Measurements from ENCODE around the gene ZNF324B. TPM values are rescaled to one million over a fixed set of nuclear protein-coding genes. Genes with fewer than 3 reads are reported as not detected.

ZNF324B gene
- polyA plus RNA-seq, 3 donors, result 0.46 to 3.1 (median 0.82) TPM

- no CpG with 5 or more reads among the region's 2 CpGs for WGBS (ENCODE audit: insufficient coverage)
- Histone ChIP-seq H3K79me2 (ENCODE audit: insufficient read depth, low read length) (no peaks in the 10 kb centered on the region), H3K27ac (ENCODE audit: low read depth in 1 of 2, low read length in 2 of 2) (no peak overlapping the region), H2AFZ (ENCODE audit: insufficient read depth, low read depth, low read length, poor library complexity, severe bottlenecking) (no peak overlapping the region), H3K36me3 (replicated peaks in 1 of 2; ENCODE audit: control insufficient read depth in 1 of 2, insufficient read depth in 2 of 2, low read length in 2 of 2) (peaks cover 15% of the 10 kb centered on the region in 2 donors), H3K9me3 (replicated peaks in 1 of 2; ENCODE audit: control insufficient read depth in 1 of 2, insufficient read depth in 1 of 2, low read length in 2 of 2) (no peaks in the 10 kb centered on the region), H3K4me3 (replicated peaks in 1 of 3; ENCODE audit: low read depth in 2 of 3, low read length in 3 of 3) (no peak overlapping the region), H3K9ac (ENCODE audit: insufficient read depth, low read length, poor library complexity, severe bottlenecking) (no peak overlapping the region), H4K20me1 (ENCODE audit: insufficient read depth, low read length) (no peaks in the 10 kb centered on the region), H3K27me3 (ENCODE audit: control insufficient read depth in 2 of 2, insufficient read depth in 2 of 2, low read length in 2 of 2) (no peaks in the 10 kb centered on the region), H3K4me1 (ENCODE audit: control insufficient read depth in 1 of 2, insufficient read depth in 2 of 2, low read length in 2 of 2) (peaks cover 6 to 7% of the 10 kb centered on the region in 2 donors), H3K4me2 (replicated peaks; ENCODE audit: extremely low read depth, low read length, poor library complexity, severe bottlenecking) (no peak overlapping the region)
- Mint-ChIP-seq H3K4me1 (peaks cover 3% of the 10 kb centered on the region), H3K27ac (no peak overlapping the region), H3K9me3 (peaks cover 0 to 3% (median 2%) of the 10 kb centered on the region in 7 donors), H3K4me3 (no peak overlapping the region), H3K27me3 (ENCODE audit: low read depth in 3 of 3) (peaks cover 0 to 3% (median 2%) of the 10 kb centered on the region in 3 donors), H3K36me3 (peaks cover 27 to 40% of the 10 kb centered on the region in 2 donors)
- TF ChIP-seq CTCF (IDR thresholded peaks at IDR 0.05), result no peak
- DNase-seq, result no peak
- intact Hi-C loops (cut with micrococcal nuclease), result no loop called here
Observed at GRCh38 chr19:58460039-58460438, 8.6 kb downstream of the ZNF324B start.

GRCh38 chr19:58466089-58466759 lies 14.8 kb downstream of the ZNF324B start:
- DNase-seq, result no peak
- peaks cover 15 to 16% of the 10 kb centered on the region in 2 donors for H3K36me3 ChIP-seq (replicated peaks in 1 of 2; ENCODE audit: control insufficient read depth in 1 of 2, insufficient read depth in 2 of 2, low read length in 2 of 2)
- no peak overlapping the region for H3K9ac ChIP-seq (ENCODE audit: insufficient read depth, low read length, poor library complexity, severe bottlenecking)
- peak overlapping the region; percentile 90 for H3K4me2 ChIP-seq (replicated peaks; ENCODE audit: extremely low read depth, low read length, poor library complexity, severe bottlenecking)
- no peaks in the 10 kb centered on the region for H4K20me1 ChIP-seq (ENCODE audit: insufficient read depth, low read length)
- peak overlapping the region; percentile 98 for H2AFZ ChIP-seq (ENCODE audit: insufficient read depth, low read depth, low read length, poor library complexity, severe bottlenecking)
- TF ChIP-seq CTCF (IDR thresholded peaks at IDR 0.05), result no peak
- peaks cover 0 to 9% (median 3%) of the 10 kb centered on the region in 7 donors for H3K9me3 Mint-ChIP-seq
- intact Hi-C loops (cut with micrococcal nuclease), result no loop called here
- no peaks in the 10 kb centered on the region for H3K9me3 ChIP-seq (replicated peaks in 1 of 2; ENCODE audit: control insufficient read depth in 1 of 2, insufficient read depth in 1 of 2, low read length in 2 of 2)
- peak overlapping the region in 2 of 3 experiments; percentile 65 to 92 for H3K4me3 ChIP-seq (replicated peaks in 1 of 3; ENCODE audit: low read depth in 2 of 3, low read length in 3 of 3)
- peak overlapping the region in 2 of 7 donors; percentile 85 to 88 for H3K27ac Mint-ChIP-seq
- no peaks in the 10 kb centered on the region for H3K27me3 ChIP-seq (ENCODE audit: control insufficient read depth in 2 of 2, insufficient read depth in 2 of 2, low read length in 2 of 2)
- H3K27me3 Mint-ChIP-seq (ENCODE audit: low read depth in 3 of 3), result peaks cover 3 to 11% (median 6%) of the 10 kb centered on the region in 3 donors
- 31% methylated on average over 10 of the region's 20 CpGs for WGBS (ENCODE audit: insufficient coverage)
- peak overlapping the region in 1 of 2 donors; percentile 85 for H3K27ac ChIP-seq (ENCODE audit: low read depth in 1 of 2, low read length in 2 of 2)
- peaks cover 15% of the 10 kb centered on the region for H3K79me2 ChIP-seq (ENCODE audit: insufficient read depth, low read length)
- H3K4me1 Mint-ChIP-seq, result peaks cover 24% of the 10 kb centered on the region
- peaks cover 14 to 19% of the 10 kb centered on the region in 2 donors for H3K36me3 Mint-ChIP-seq
- H3K4me3 Mint-ChIP-seq, result peak overlapping the region; percentile 74 to 89
- H3K4me1 ChIP-seq (ENCODE audit: control insufficient read depth in 1 of 2, insufficient read depth in 2 of 2, low read length in 2 of 2), result peaks cover 24 to 29% of the 10 kb centered on the region in 2 donors

Measured in CD14-positive monocyte (primary cell).